GM23338 (cell line): ENCODE data around the gene DBNL.

Source experiments
- EZH2phosphoT487 ChIP-seq: fragments of 200-600 bp; sonication (generic); IDR thresholded peaks from one replicate; pipeline ENCODE4 v1.8.1; 2018; ENCODE audit warnings: antibody characterized with exemption; ENCODE audit not compliant: unreplicated experiment
- POLR2AphosphoS5 ChIP-seq: IDR thresholded peaks from 2 replicates; pipeline ENCODE4 v1.6.1; 2016; ENCODE audit warnings: antibody characterized with exemption, low read depth
- TF ChIP-seq, protein P1 (sequence below), 2 experiments: fragments of 200-600 bp in 1 of 2; sonication (generic) in 1 of 2; conservative IDR thresholded peaks; 2 replicates each; pipeline versions ENCODE4 v1.5.1 to v1.6.1; 2016 to 2017; ENCODE audit warnings: antibody characterized with exemption in 2 of 2, low read depth in 2 of 2, mild to moderate bottlenecking in 2 of 2, moderate library complexity in 1 of 2

DNA sequence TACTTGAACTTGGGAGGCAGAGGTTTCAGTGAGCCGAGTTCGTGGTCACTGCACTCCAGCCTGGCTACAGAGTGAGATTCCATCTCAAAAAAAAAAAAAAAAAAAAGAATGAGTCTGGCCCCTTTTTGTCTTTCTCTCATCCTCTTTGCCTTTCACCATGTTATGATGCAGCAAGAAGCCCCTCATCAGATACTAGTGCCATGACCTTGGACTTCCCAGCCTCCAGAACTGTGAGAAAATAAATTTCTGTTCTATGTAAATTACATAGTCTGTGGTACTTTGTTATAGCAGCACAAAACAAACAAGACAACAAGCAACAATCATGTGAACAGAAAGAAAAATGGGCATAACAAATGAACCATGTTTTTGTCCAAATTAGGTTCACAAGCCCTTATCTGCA lies 2.3 kb upstream of the DBNL start:
- TF ChIP-seq, protein P1, sequence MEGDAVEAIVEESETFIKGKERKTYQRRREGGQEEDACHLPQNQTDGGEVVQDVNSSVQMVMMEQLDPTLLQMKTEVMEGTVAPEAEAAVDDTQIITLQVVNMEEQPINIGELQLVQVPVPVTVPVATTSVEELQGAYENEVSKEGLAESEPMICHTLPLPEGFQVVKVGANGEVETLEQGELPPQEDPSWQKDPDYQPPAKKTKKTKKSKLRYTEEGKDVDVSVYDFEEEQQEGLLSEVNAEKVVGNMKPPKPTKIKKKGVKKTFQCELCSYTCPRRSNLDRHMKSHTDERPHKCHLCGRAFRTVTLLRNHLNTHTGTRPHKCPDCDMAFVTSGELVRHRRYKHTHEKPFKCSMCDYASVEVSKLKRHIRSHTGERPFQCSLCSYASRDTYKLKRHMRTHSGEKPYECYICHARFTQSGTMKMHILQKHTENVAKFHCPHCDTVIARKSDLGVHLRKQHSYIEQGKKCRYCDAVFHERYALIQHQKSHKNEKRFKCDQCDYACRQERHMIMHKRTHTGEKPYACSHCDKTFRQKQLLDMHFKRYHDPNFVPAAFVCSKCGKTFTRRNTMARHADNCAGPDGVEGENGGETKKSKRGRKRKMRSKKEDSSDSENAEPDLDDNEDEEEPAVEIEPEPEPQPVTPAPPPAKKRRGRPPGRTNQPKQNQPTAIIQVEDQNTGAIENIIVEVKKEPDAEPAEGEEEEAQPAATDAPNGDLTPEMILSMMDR (conservative IDR thresholded peaks at IDR 0.05; ENCODE audit: low read depth in 2 of 2) = no peak
- TF ChIP-seq EZH2phosphoT487 = no peak
- no peak for TF ChIP-seq POLR2AphosphoS5
